HepG2 (cell line): ENCODE data around the gene SHROOM2. TPM values are rescaled to one million over a fixed set of nuclear protein-coding genes. Genes with fewer than 3 reads are reported as not detected.

Experiments used
- ATAC-seq: fragments of 200-7000 bp; cut with Tn5 transposase; 3 replicates; pipeline ENCODE4 v1.9.1; 2020; ENCODE audit warnings: mild to moderate bottlenecking, moderate library complexity
- BruUV-seq: library from RNA; stranded (reverse); fragments of 400-500 nt; replicated peaks from 2 replicates; lab custom pipeline; 2021; lab: Mats Ljungman, UMichigan
- CTCF ChIA-PET: fragments of 300-600 bp; formaldehyde crosslinking; extraction: SDS; loops from one replicate; lab custom pipeline; 2021; ENCODE audit warnings: low total read pairs, inconsistent platforms, low intra/inter-chr PET ratio; lab: Yijun Ruan, JAX
- POLR2A ChIA-PET: fragments of 350-600 bp; sonication (Branson Sonifier 250); formaldehyde crosslinking; loops from one replicate; lab custom pipeline; 2020; ENCODE audit warnings: antibody characterized with exemption, inconsistent platforms; lab: Yijun Ruan, JAX
- DNase-seq: peaks from one replicate; pipeline ENCODE4 v3.0.0-alpha.2; 2015; ENCODE audit warnings: low spot score
- FAIRE-seq: peaks from 3 replicates; lab custom pipeline; 2011; peaks lifted over from hg19 to GRCh38; lab: Jason Lieb, UNC
- H2AFZ ChIP-seq: one replicate; pipeline ENCODE4 v1.6.1; 2011; ENCODE audit warnings: low read length, inconsistent platforms
- H3K27ac ChIP-seq: fragments of 300-600 bp; 3 replicates; pipeline ENCODE4 v1.8.0; 2011; ENCODE audit warnings: mixed run types, mild to moderate bottlenecking, mixed read lengths, low read length, inconsistent platforms; ENCODE audit not compliant: insufficient read depth; ENCODE audit errors: extremely low read length
- H3K27me3 ChIP-seq, 2 experiments: fragments of 200-600 bp in 1 of 2; 2 replicates in 1 of 2; 3 replicates in 1 of 2; pipeline versions ENCODE4 v1.6.0 to v1.8.0; 2011; ENCODE audit warnings: low read length in 2 of 2, mild to moderate bottlenecking in 2 of 2, moderate library complexity in 2 of 2, inconsistent platforms in 1 of 2; ENCODE audit not compliant: insufficient read depth in 2 of 2, control insufficient read depth in 1 of 2
- H3K36me3 ChIP-seq, 2 experiments: fragments of 200-600 bp in 1 of 2; replicated peaks in 1 of 2; 2 replicates in 1 of 2; 3 replicates in 1 of 2; pipeline versions ENCODE4 v1.5.1 to v1.8.0; 2011; ENCODE audit warnings: low read length in 2 of 2, inconsistent platforms in 1 of 2; ENCODE audit not compliant: insufficient read depth in 2 of 2, control insufficient read depth in 1 of 2
- H3K4me1 ChIP-seq: 2 replicates; pipeline ENCODE4 v1.5.1; 2012; ENCODE audit warnings: low read length, inconsistent platforms; ENCODE audit not compliant: insufficient read depth
- H3K4me2 ChIP-seq: 2 replicates; pipeline ENCODE4 v1.6.0; 2011; ENCODE audit warnings: low read depth, low read length, inconsistent platforms
- H3K4me3 ChIP-seq, 3 experiments: fragments of 200-600 bp in 1 of 3; sonication (generic), shearing (Covaris generic) in 1 of 3; replicated peaks in 1 of 3; 2 replicates each; pipeline ENCODE4 v1.5.1; 2011 to 2016; ENCODE audit warnings: low read length in 3 of 3, inconsistent platforms in 2 of 3, low read depth in 2 of 3, mild to moderate bottlenecking in 2 of 3, control low read depth in 1 of 3, mixed read lengths in 1 of 3; ENCODE audit not compliant: insufficient read depth in 1 of 3
- H3K79me2 ChIP-seq: one replicate; pipeline ENCODE4 v1.6.1; 2011; ENCODE audit warnings: low read length, inconsistent platforms; ENCODE audit not compliant: insufficient read depth
- H3K9ac ChIP-seq: 2 replicates; pipeline ENCODE4 v1.6.0; 2011; ENCODE audit warnings: mild to moderate bottlenecking, low read depth, low read length, inconsistent platforms; ENCODE audit not compliant: insufficient read depth
- H3K9me3 ChIP-seq: 2 replicates; pipeline ENCODE4 v1.5.1; 2012; ENCODE audit warnings: mild to moderate bottlenecking, low read length
- H4K20me1 ChIP-seq: 2 replicates; pipeline ENCODE4 v1.6.0; 2011; ENCODE audit warnings: inconsistent platforms, mild to moderate bottlenecking, low read length, moderate library complexity; ENCODE audit not compliant: insufficient read depth
- AHR ChIP-seq: IDR thresholded peaks from 2 replicates; pipeline ENCODE4 v1.6.1; 2018; ENCODE audit warnings: missing genetic modification reagents, missing compliant biosample characterization
- DR1 ChIP-seq: sonication (generic); formaldehyde crosslinking; IDR thresholded peaks from 2 replicates; pipeline ENCODE4 v1.8.0; 2021; ENCODE audit warnings: mild to moderate bottlenecking, missing genetic modification reagents, inconsistent platforms
- HNF4A ChIP-seq: sonication (generic); formaldehyde crosslinking; IDR thresholded peaks from 2 replicates; pipeline ENCODE4 v1.4.0; 2020; ENCODE audit warnings: missing genetic modification reagents
- HNF4G ChIP-seq, 2 experiments: sonication (generic) in 1 of 2; formaldehyde crosslinking in 1 of 2; IDR thresholded peaks; 2 replicates each; pipeline versions ENCODE4 v1.4.0 to v1.6.1; 2011 to 2020; ENCODE audit warnings: borderline replicate concordance in 2 of 2, low read depth in 2 of 2, mild to moderate bottlenecking in 2 of 2, low read length in 1 of 2, missing genetic modification reagents in 1 of 2, moderate library complexity in 1 of 2
- JDP2 ChIP-seq: sonication (generic); formaldehyde crosslinking; IDR thresholded peaks from 2 replicates; pipeline ENCODE4 v1.8.1; 2022; ENCODE audit warnings: missing genetic modification reagents, borderline replicate concordance
- MXI1 ChIP-seq: IDR thresholded peaks from 3 replicates; pipeline ENCODE4 v1.6.1; 2012; ENCODE audit warnings: low read depth, low read length, inconsistent platforms, borderline replicate concordance
- SALL1 ChIP-seq: sonication (generic); formaldehyde crosslinking; IDR thresholded peaks from 2 replicates; pipeline ENCODE4 v1.8.0; 2022; ENCODE audit warnings: mild to moderate bottlenecking, missing genetic modification reagents
- SSRP1 ChIP-seq: IDR thresholded peaks from 2 replicates; pipeline ENCODE4 v1.6.1; 2016; ENCODE audit warnings: control low read depth
- YEATS2 ChIP-seq: sonication (generic); formaldehyde crosslinking; IDR thresholded peaks from 2 replicates; pipeline ENCODE4 v1.4.0; 2020; ENCODE audit warnings: missing genetic modification reagents, borderline replicate concordance
- ZNF121 ChIP-seq: sonication (generic); formaldehyde crosslinking; IDR thresholded peaks from 2 replicates; pipeline ENCODE4 v1.5.0; 2020; ENCODE audit warnings: mild to moderate bottlenecking, missing genetic modification reagents
- ZNF441 ChIP-seq: sonication (generic); formaldehyde crosslinking; IDR thresholded peaks from 2 replicates; pipeline ENCODE4 v1.7.0; 2021; ENCODE audit warnings: missing genetic modification reagents, borderline replicate concordance
- ZNF484 ChIP-seq: sonication (generic); formaldehyde crosslinking; IDR thresholded peaks from 2 replicates; pipeline ENCODE4 v1.5.1; 2020; ENCODE audit warnings: mild to moderate bottlenecking, low read depth, missing genetic modification reagents, borderline replicate concordance
- ZNF775 ChIP-seq: sonication (generic); formaldehyde crosslinking; IDR thresholded peaks from 2 replicates; pipeline ENCODE4 v1.4.0; 2020; ENCODE audit warnings: missing genetic modification reagents, mild to moderate bottlenecking, moderate library complexity, borderline replicate concordance
- ZNF782 ChIP-seq: sonication (generic); formaldehyde crosslinking; IDR thresholded peaks from 2 replicates; pipeline ENCODE4 v1.4.0; 2020; ENCODE audit warnings: missing genetic modification reagents, mild to moderate bottlenecking, borderline replicate concordance
- WGBS: methylation state at CpG from one replicate; pipeline ENCODE4 v1.1.6; 2017; ENCODE audit warnings: low lambda C conversion rate; 5-methylcytosine and 5-hydroxymethylcytosine counted together
- in situ Hi-C: cut with HindIII; loops from 2 replicates; pipeline ENCODE4 v1.10.0; 2017; ENCODE audit warnings: low pct_unique_long_range_greater_than_20kb; ENCODE audit not compliant: extremely low pct_ligation_motif_present
- intact Hi-C: fragments of 100-400 bp; cut with micrococcal nuclease; formaldehyde crosslinking; loops from one replicate; pipeline ENCODE4 v1.10.0; 2022; ENCODE audit not compliant: unreplicated experiment
- polyA plus RNA-seq, 8 experiments: library from polyadenylated mRNA; depleted of rRNA in 3 of 8; stranded (reverse) in 7 of 8; unstranded in 1 of 8; fragments of >200 nt; fragmentation: Illumina TruSeq in 4 of 8; extraction: Trizol in 4 of 8; gene quantifications; 2 replicates each; pipeline versions ENCODE4 v1.2.1 to v1.2.3, GENCODE V29; 2011 to 2016; ENCODE audit warnings: low read depth in 4 of 8, missing spikeins in 1 of 8, mixed read lengths in 1 of 8; ENCODE audit not compliant: insufficient read depth in 1 of 8
- total RNA-seq, 5 experiments: library from RNA; depleted of rRNA; stranded (reverse); fragments of >200 nt; fragmentation: Illumina TruSeq; extraction: Trizol; gene quantifications; 2 replicates each; pipeline ENCODE4 v1.2.3, GENCODE V29; 2016; ENCODE audit warnings: low read depth in 1 of 5
- TF ChIP-seq, protein P1 (sequence below): sonication (generic); formaldehyde crosslinking; IDR thresholded peaks from 2 replicates; pipeline ENCODE4 v1.5.1; 2020; ENCODE audit warnings: mild to moderate bottlenecking, missing genetic modification reagents, moderate library complexity
- TF ChIP-seq, protein P2 (sequence below): sonication (generic); formaldehyde crosslinking; IDR thresholded peaks from 2 replicates; pipeline ENCODE4 v1.5.0; 2020; ENCODE audit warnings: mild to moderate bottlenecking, low read depth, missing genetic modification reagents, borderline replicate concordance

The SHROOM2 gene
- total and polyA plus RNA-seq, 2 of the 13 experiments (the other 11 are each of a cell fraction or from before 2014, with no cell fraction given), result 0.92 to 1.4 TPM

GRCh38 chrX:9825129-9825790, 39.0 kb downstream of the SHROOM2 start (continued):
- no peak for TF ChIP-seq ZNF782
- no peak for TF ChIP-seq ZNF484
- no peak for TF ChIP-seq ZNF775
- TF ChIP-seq, all 625 proteins: peak for 0

- Histone ChIP-seq H3K27ac (peak overlapping the region; percentile 47), H3K9me3 (no peaks in the 10 kb centered on the region), H4K20me1 (no peaks in the 10 kb centered on the region), H3K79me2 (peaks cover 3% of the 10 kb centered on the region), H3K4me2 (peak overlapping the region; percentile 68), H3K9ac (0 out of 2 replicates have a peak overlapping the region, but pooled peaks have one; percentile 15), H2AFZ (no peak overlapping the region), H3K4me1 (peaks cover 25% of the 10 kb centered on the region), H3K4me3 (peak overlapping the region in 1 of 3 experiments; percentile 33; a peak in 2 of 6 replicates), H3K36me3 (no peaks in the 10 kb centered on the region), H3K27me3 (no peaks in the 10 kb centered on the region)
- ATAC-seq, result peak; percentile 74
- BruUV-seq, result no TSS peak
- ChIA-PET POLR2A (interaction anchor here (2.6 kb wide), 1 partner anchor 20 kb away, joined by 15 read pairs; no protein-coding TSS in a partner anchor), CTCF (no interaction called here)
- no peak for FAIRE-seq
- in situ Hi-C loops (no loop called here), intact Hi-C loops (no loop called here)
- TF ChIP-seq, protein P1, sequence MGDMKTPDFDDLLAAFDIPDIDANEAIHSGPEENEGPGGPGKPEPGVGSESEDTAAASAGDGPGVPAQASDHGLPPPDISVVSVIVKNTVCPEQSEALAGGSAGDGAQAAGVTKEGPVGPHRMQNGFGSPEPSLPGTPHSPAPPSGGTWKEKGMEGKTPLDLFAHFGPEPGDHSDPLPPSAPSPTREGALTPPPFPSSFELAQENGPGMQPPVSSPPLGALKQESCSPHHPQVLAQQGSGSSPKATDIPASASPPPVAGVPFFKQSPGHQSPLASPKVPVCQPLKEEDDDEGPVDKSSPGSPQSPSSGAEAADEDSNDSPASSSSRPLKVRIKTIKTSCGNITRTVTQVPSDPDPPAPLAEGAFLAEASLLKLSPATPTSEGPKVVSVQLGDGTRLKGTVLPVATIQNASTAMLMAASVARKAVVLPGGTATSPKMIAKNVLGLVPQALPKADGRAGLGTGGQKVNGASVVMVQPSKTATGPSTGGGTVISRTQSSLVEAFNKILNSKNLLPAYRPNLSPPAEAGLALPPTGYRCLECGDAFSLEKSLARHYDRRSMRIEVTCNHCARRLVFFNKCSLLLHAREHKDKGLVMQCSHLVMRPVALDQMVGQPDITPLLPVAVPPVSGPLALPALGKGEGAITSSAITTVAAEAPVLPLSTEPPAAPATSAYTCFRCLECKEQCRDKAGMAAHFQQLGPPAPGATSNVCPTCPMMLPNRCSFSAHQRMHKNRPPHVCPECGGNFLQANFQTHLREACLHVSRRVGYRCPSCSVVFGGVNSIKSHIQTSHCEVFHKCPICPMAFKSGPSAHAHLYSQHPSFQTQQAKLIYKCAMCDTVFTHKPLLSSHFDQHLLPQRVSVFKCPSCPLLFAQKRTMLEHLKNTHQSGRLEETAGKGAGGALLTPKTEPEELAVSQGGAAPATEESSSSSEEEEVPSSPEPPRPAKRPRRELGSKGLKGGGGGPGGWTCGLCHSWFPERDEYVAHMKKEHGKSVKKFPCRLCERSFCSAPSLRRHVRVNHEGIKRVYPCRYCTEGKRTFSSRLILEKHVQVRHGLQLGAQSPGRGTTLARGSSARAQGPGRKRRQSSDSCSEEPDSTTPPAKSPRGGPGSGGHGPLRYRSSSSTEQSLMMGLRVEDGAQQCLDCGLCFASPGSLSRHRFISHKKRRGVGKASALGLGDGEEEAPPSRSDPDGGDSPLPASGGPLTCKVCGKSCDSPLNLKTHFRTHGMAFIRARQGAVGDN (CRISPR knock-in tag), result 0 out of 2 replicates have a peak, but pooled peaks have one; percentile 11
- TF ChIP-seq HNF4A (CRISPR knock-in tag) (peak; percentile 41), SSRP1 (CRISPR knock-in tag) (no peak), MXI1 (no peak), JDP2 (no peak), AHR (CRISPR knock-in tag) (no peak), ZNF121 (CRISPR knock-in tag) (peak; percentile 74), YEATS2 (no peak), ZNF441 (CRISPR knock-in tag) (no peak), HNF4G (IDR thresholded peaks at IDR 0.05; ENCODE audit: borderline replicate concordance, low read depth, low read length) (peak; percentile 28; the same call in 1 of the 2 replicates), HNF4G (CRISPR knock-in tag; IDR thresholded peaks at IDR 0.05; ENCODE audit: borderline replicate concordance, low read depth) (no peak), DR1 (CRISPR knock-in tag) (no peak), SALL1 (peak; percentile 39; the same call in 1 of the 2 replicates)
- TF ChIP-seq, protein P2, sequence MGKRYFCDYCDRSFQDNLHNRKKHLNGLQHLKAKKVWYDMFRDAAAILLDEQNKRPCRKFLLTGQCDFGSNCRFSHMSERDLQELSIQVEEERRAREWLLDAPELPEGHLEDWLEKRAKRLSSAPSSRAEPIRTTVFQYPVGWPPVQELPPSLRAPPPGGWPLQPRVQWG, result no peak
- peak; percentile 38 for DNase-seq
- 39% methylated on average over 5 of the region's 8 CpGs for WGBS
Measured at GRCh38 chrX:9825966-9826365, 39.7 kb downstream of the SHROOM2 start.
